Hepatocyte (in vitro differentiated cells): ENCODE measurements around the gene KRT37.

Experiments
- EZH2 ChIP-seq: fragments of 200-600 bp; sonication (generic); IDR thresholded peaks from 2 replicates; pipeline ENCODE4 v1.6.1; 2016; ENCODE audit warnings: antibody characterized with exemption, mild to moderate bottlenecking, borderline replicate concordance
- EZH2phosphoT487 ChIP-seq: fragments of 200-600 bp; sonication (generic); IDR thresholded peaks from one replicate; pipeline ENCODE4 v1.6.1; 2018; ENCODE audit warnings: antibody characterized with exemption, mild to moderate bottlenecking, low read depth, moderate library complexity; ENCODE audit not compliant: unreplicated experiment, severe bottlenecking
- TF ChIP-seq, protein P1 (sequence below): fragments of 200-600 bp; sonication (generic); IDR thresholded peaks from 2 replicates; pipeline ENCODE4 v1.5.1; 2016; ENCODE audit warnings: antibody characterized with exemption, mild to moderate bottlenecking; ENCODE audit not compliant: poor library complexity

DNA sequence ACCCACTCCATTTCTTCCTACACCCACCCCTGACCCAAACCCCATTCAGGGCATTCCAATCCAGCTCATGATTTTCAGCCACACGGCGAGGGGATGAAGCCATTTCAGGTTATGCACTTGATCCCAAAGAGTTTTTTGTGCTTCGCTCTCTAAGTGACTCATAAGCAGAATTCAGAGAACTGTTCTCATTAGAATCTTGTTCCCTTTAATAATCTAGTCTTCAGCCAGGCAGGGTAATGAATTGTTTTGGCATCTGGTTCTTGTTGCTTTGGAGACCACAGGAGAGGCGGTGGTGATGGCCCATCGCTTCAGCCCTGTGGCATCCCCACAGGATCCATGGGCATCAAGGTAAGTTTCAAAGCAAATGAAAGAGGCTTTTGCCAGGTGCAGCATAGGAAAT is 22.2 kb downstream of the KRT37 start:
- TF ChIP-seq, protein P1, sequence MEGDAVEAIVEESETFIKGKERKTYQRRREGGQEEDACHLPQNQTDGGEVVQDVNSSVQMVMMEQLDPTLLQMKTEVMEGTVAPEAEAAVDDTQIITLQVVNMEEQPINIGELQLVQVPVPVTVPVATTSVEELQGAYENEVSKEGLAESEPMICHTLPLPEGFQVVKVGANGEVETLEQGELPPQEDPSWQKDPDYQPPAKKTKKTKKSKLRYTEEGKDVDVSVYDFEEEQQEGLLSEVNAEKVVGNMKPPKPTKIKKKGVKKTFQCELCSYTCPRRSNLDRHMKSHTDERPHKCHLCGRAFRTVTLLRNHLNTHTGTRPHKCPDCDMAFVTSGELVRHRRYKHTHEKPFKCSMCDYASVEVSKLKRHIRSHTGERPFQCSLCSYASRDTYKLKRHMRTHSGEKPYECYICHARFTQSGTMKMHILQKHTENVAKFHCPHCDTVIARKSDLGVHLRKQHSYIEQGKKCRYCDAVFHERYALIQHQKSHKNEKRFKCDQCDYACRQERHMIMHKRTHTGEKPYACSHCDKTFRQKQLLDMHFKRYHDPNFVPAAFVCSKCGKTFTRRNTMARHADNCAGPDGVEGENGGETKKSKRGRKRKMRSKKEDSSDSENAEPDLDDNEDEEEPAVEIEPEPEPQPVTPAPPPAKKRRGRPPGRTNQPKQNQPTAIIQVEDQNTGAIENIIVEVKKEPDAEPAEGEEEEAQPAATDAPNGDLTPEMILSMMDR, result no peak
- TF ChIP-seq EZH2 (no peak), EZH2phosphoT487 (no peak)
